HFF-Myc (cell line): Measurements from ENCODE around the gene ACP4.
A peak's percentile ranks its signal among the peaks of the same experiment; 100 is the strongest.

ENCODE experiments used
- DNase-seq: peaks from one replicate; pipeline ENCODE4 v3.0.0-alpha.2; 2011; ENCODE audit warnings: low read depth; ENCODE audit errors: extremely low read depth
- H3K4me3 ChIP-seq: replicated peaks from 2 replicates; pipeline ENCODE4 v1.5.1; 2011; ENCODE audit warnings: low read depth, mild to moderate bottlenecking, control low read depth, low read length
- TF ChIP-seq, protein P1 (sequence below): IDR thresholded peaks from 2 replicates; pipeline ENCODE4 v1.5.1; 2012; ENCODE audit warnings: mild to moderate bottlenecking, low read depth, low read length, control low read depth; ENCODE audit errors: missing control alignments

Gene ACP4

DNA sequence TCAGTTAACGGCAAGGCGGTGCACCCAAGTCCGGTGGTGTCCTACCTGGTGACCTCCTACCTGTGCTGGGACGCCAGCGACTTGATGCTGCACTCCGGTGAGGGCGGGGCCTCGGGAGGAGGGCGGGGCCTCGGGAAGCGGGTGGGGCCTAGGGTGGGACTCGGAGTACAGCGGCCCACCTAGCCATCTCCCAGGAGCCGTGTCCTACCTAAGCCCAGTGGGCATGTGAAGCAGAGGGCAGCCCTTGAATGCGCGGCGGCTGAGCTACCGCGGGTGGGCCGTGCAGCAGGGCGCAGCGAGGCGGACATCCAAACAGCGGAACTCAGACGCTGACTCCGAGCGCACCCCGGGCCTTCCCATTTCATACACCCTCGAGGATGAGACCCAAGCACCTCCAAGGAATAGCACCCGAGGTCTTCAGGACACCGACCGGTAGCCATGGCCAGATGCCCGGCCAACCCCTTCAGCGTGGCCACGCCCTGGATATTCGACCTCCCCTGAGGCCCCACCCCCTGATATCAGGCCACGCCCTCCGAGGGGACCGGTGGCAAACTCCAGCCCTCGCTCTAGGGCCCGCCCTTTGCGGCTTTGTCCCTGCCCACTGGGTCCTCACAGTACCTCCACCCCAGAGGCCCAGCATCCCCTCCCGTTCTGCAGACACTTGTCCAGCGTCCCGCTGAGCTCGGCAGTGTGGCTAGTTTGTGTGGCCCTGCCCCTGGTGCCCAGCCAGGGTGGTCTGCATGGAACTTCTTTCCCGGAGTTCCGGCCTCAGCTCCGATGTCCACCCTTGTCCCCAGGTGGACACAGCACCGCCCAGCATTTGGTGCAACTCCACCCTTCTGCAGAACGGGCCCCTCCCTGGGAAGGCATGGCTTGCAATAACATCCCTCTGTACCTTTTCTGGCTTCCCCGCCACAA lies 28.0 kb downstream of the ACP4 start:
- H3K4me3 ChIP-seq: peak overlapping the region; percentile 36
- no peak for DNase-seq
- TF ChIP-seq, protein P1, sequence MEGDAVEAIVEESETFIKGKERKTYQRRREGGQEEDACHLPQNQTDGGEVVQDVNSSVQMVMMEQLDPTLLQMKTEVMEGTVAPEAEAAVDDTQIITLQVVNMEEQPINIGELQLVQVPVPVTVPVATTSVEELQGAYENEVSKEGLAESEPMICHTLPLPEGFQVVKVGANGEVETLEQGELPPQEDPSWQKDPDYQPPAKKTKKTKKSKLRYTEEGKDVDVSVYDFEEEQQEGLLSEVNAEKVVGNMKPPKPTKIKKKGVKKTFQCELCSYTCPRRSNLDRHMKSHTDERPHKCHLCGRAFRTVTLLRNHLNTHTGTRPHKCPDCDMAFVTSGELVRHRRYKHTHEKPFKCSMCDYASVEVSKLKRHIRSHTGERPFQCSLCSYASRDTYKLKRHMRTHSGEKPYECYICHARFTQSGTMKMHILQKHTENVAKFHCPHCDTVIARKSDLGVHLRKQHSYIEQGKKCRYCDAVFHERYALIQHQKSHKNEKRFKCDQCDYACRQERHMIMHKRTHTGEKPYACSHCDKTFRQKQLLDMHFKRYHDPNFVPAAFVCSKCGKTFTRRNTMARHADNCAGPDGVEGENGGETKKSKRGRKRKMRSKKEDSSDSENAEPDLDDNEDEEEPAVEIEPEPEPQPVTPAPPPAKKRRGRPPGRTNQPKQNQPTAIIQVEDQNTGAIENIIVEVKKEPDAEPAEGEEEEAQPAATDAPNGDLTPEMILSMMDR: no peak

DNA sequence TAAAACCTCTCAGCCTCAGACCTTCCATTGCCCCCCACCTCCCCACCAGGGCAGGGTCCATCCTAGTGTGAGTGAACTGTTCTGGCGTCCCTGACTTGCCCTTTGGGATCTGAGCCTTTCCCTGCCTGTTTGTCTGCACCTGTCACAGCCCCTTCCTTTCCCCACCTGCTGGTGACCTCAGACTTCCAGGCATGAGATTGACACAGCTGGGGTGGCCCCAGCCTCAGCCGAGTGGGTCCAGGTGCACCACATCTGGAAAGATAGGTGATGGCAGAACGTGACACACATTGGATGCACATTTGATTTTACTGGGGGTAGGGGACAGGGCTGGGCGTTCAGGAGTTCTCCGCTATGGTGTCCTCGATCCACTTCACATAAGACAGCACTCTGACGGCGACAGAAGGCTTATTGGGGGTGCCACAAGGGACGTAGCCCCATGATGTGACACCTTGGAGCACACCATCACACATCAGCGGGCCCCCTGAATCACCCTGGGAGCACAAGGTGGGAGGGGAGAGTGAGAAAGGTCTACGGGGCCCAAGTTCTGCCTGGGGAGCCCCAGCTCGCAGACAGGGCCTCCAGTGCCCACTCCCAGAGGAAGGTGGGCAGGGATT lies 28.8 kb downstream of the ACP4 start:
- no peak for DNase-seq
- no peak overlapping the region for H3K4me3 ChIP-seq
- TF ChIP-seq, protein P1: no peak

DNA sequence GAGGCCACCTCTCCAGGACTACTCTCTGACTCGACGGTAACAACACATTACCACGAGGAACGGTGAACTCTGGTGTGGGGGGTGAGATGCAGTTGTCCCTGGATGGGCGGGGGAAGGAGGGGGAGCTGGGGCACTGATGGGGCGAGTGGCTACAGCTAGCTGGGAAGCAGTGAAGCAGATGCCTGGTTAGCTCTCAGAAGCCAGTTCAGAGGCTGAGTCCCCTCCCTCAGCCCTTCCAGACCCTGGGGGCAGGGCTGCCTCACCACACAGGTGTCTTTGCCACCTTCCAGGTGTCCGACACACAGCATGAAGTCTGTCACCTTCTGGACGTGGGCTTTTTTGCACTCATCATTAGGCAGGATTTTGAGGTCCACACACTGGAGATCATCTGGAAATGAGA lies 29.4 kb downstream of the ACP4 start:
- H3K4me3 ChIP-seq: no peak overlapping the region
- no peak for DNase-seq
- TF ChIP-seq, protein P1: no peak

DNA sequence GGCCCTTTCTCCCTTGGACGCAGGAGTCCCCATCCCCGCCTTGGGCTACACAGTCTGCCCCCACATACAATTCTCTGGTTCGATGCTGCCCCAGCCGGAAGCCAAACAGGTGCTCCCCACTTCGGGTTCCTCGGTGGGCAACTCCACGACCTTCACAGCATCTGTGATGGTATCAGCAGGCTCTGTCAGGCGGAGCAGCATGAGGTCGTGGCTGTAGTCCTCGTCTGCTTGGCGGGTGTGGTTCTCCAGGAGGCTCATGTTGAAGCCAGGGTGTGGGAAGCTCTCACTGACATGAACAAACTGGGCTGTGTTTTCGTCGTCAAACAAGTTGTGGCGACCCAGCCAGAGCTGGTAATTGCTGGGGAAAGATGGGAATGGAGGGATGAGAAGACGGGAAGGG lies 29.9 kb downstream of the ACP4 start:
- TF ChIP-seq, protein P1: no peak
- no peak overlapping the region for H3K4me3 ChIP-seq
- DNase-seq: no peak

DNA sequence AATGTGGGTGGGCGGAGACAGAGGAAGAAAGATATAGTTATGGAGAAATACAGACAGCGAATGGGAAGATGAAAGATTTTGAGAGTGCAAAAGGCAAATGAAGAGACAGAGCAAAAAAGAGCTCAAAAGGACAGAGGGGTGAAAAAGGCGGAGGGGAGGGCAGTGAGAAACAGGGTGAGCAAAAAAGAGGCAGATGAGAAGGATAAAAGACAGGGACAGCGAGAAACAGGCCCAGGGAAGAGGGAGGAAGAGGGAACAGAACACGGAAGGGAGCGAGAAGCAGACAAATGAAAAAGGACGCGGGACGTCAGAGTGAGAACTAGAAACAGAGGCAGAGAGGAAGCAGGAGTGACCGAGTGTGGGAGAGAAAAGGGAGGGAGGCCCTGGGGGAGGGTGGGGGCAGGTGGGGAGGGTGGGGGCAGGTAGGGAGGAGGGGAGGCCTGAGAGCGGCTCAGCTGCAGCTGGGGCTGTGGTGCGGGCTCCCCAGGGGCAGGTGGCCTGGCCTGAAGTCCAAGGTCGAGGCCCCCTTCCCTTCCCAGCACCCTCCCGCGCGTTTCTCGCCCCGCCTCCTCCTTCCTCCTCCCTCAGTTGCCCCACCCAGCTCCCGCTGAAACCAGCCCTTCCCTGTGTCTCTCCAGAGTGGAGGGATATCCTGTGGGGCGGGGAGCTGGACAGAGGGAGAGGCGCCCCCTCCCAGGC lies 30.5 kb downstream of the ACP4 start:
- TF ChIP-seq, protein P1: no peak
- H3K4me3 ChIP-seq: no peak overlapping the region
- DNase-seq: no peak

DNA sequence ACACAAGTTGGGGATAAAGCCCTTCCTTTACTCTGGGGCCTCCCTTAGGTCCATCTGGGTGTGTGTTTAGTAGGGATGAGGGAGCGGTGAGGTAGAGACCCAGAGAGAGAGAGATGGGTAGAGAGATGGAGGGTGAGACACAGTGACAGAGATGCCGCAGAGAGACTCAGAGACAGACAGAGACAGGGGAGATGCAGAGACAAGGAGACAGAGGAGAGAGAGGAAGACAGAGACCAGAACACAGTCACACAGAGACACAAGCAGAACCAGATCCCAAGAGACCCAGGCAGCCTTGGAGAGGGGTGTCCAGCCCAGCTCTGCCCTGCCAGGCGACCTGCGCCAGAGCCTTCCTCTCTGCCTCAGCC lies 31.0 kb downstream of the ACP4 start:
- TF ChIP-seq, protein P1: no peak
- H3K4me3 ChIP-seq: no peak overlapping the region
- no peak for DNase-seq
